ENCODE results near the gene SENP7. TPM values are rescaled to one million over a fixed set of nuclear protein-coding genes. Genes with fewer than 3 reads are reported as not detected.

The SENP7 gene
- polyA plus RNA-seq, 3 donors = 1.6 to 12.4 (median 3.8) TPM

- WGBS (ENCODE audit: insufficient coverage) = 100% methylated on average over 1 of the region's 12 CpGs
- Histone ChIP-seq H3K27me3 (ENCODE audit: control insufficient read depth in 2 of 2, insufficient read depth in 2 of 2, low read length in 2 of 2) (no peaks in the 10 kb centered on the region), H3K4me3 (replicated peaks in 1 of 3; ENCODE audit: low read depth in 2 of 3, low read length in 3 of 3) (peak overlapping the region; percentile 70 to 96 (median 84)), H2AFZ (ENCODE audit: insufficient read depth, low read depth, low read length, poor library complexity, severe bottlenecking) (peak overlapping the region; percentile 88), H3K27ac (ENCODE audit: low read depth in 1 of 2, low read length in 2 of 2) (peak overlapping the region; percentile 71 to 98), H3K79me2 (ENCODE audit: insufficient read depth, low read length) (peaks cover 37% of the 10 kb centered on the region), H3K4me1 (ENCODE audit: control insufficient read depth in 1 of 2, insufficient read depth in 2 of 2, low read length in 2 of 2) (peaks cover 15 to 20% of the 10 kb centered on the region in 2 donors), H4K20me1 (ENCODE audit: insufficient read depth, low read length) (peaks cover 4% of the 10 kb centered on the region), H3K4me2 (replicated peaks; ENCODE audit: extremely low read depth, low read length, poor library complexity, severe bottlenecking) (peak overlapping the region; percentile 76), H3K9me3 (replicated peaks in 1 of 2; ENCODE audit: control insufficient read depth in 1 of 2, insufficient read depth in 1 of 2, low read length in 2 of 2) (no peaks in the 10 kb centered on the region), H3K36me3 (replicated peaks in 1 of 2; ENCODE audit: control insufficient read depth in 1 of 2, insufficient read depth in 2 of 2, low read length in 2 of 2) (no peaks in the 10 kb centered on the region), H3K9ac (ENCODE audit: insufficient read depth, low read length, poor library complexity, severe bottlenecking) (peak overlapping the region; percentile 82)
- Mint-ChIP-seq H3K27ac (peak overlapping the region; percentile 95 to 100 (median 99)), H3K27me3 (ENCODE audit: low read depth in 3 of 3) (peaks cover 0 to 3% (median 2%) of the 10 kb centered on the region in 3 donors), H3K36me3 (peaks cover 0 to 2% of the 10 kb centered on the region in 2 donors), H3K4me3 (peak overlapping the region; percentile 99 to 100), H3K4me1 (peaks cover 23% of the 10 kb centered on the region), H3K9me3 (no peaks in the 10 kb centered on the region)
- TF ChIP-seq, protein P1, sequence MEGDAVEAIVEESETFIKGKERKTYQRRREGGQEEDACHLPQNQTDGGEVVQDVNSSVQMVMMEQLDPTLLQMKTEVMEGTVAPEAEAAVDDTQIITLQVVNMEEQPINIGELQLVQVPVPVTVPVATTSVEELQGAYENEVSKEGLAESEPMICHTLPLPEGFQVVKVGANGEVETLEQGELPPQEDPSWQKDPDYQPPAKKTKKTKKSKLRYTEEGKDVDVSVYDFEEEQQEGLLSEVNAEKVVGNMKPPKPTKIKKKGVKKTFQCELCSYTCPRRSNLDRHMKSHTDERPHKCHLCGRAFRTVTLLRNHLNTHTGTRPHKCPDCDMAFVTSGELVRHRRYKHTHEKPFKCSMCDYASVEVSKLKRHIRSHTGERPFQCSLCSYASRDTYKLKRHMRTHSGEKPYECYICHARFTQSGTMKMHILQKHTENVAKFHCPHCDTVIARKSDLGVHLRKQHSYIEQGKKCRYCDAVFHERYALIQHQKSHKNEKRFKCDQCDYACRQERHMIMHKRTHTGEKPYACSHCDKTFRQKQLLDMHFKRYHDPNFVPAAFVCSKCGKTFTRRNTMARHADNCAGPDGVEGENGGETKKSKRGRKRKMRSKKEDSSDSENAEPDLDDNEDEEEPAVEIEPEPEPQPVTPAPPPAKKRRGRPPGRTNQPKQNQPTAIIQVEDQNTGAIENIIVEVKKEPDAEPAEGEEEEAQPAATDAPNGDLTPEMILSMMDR (IDR thresholded peaks at IDR 0.05) = no peak
- no peak for DNase-seq
- intact Hi-C loops (cut with micrococcal nuclease) = loop anchor here (5.0 to 10.0 kb wide), 2 partner anchors 49 to 51 kb away; partner anchors contain the start of gene TRMT10C (in 2 of the 2)
Observed at GRCh38 chr3:101513419-101513986, 491 bp upstream of the SENP7 start.

- TF ChIP-seq, protein P1 (IDR thresholded peaks at IDR 0.05) = no peak
- Mint-ChIP-seq H3K4me1 (peaks cover 23% of the 10 kb centered on the region), H3K27me3 (ENCODE audit: low read depth in 3 of 3) (peaks cover 0 to 3% (median 2%) of the 10 kb centered on the region in 3 donors)
Observed at GRCh38 chr3:101512396-101512645, 691 bp downstream of the SENP7 start.

More at GRCh38 chr3:101512396-101512645, 691 bp downstream of the SENP7 start:
- H2AFZ ChIP-seq (ENCODE audit: insufficient read depth, low read depth, low read length, poor library complexity, severe bottlenecking) = peak overlapping the region; percentile 88
- no peak for DNase-seq
- H3K27me3 ChIP-seq (ENCODE audit: control insufficient read depth in 2 of 2, insufficient read depth in 2 of 2, low read length in 2 of 2) = no peaks in the 10 kb centered on the region
- no peaks in the 10 kb centered on the region for H3K9me3 Mint-ChIP-seq
- peak overlapping the region; percentile 99 to 100 for H3K4me3 Mint-ChIP-seq
- H3K27ac Mint-ChIP-seq = peak overlapping the region; percentile 91 to 100 (median 99)
- H3K79me2 ChIP-seq (ENCODE audit: insufficient read depth, low read length) = peaks cover 37% of the 10 kb centered on the region
- H3K36me3 Mint-ChIP-seq = peaks cover 3 to 11% of the 10 kb centered on the region in 2 donors
- H3K4me1 ChIP-seq (ENCODE audit: control insufficient read depth in 1 of 2, insufficient read depth in 2 of 2, low read length in 2 of 2) = peaks cover 15 to 20% of the 10 kb centered on the region in 2 donors
- H3K27ac ChIP-seq (ENCODE audit: low read depth in 1 of 2, low read length in 2 of 2) = peak overlapping the region; percentile 71 to 98
- peak overlapping the region; percentile 76 for H3K4me2 ChIP-seq (replicated peaks; ENCODE audit: extremely low read depth, low read length, poor library complexity, severe bottlenecking)
- no peaks in the 10 kb centered on the region for H3K36me3 ChIP-seq (replicated peaks in 1 of 2; ENCODE audit: control insufficient read depth in 1 of 2, insufficient read depth in 2 of 2, low read length in 2 of 2)
- peak overlapping the region; percentile 82 for H3K9ac ChIP-seq (ENCODE audit: insufficient read depth, low read length, poor library complexity, severe bottlenecking)
- 4% methylated on average over 4 of the region's 9 CpGs for WGBS (ENCODE audit: insufficient coverage)
- H4K20me1 ChIP-seq (ENCODE audit: insufficient read depth, low read length) = peaks cover 4% of the 10 kb centered on the region
- H3K4me3 ChIP-seq (replicated peaks in 1 of 3; ENCODE audit: low read depth in 2 of 3, low read length in 3 of 3) = peak overlapping the region; percentile 70 to 96 (median 84)
- H3K9me3 ChIP-seq (replicated peaks in 1 of 2; ENCODE audit: control insufficient read depth in 1 of 2, insufficient read depth in 1 of 2, low read length in 2 of 2) = no peaks in the 10 kb centered on the region
- intact Hi-C loops (cut with micrococcal nuclease) = loop anchor here (5.0 to 10.0 kb wide), 2 partner anchors 50 to 52 kb away; partner anchors contain the start of gene TRMT10C (in 2 of the 2)

Data from CD14-positive monocyte (primary cell).